HG02981 (cell line): ENCODE measurements around the gene TOM1L2.
"Not testable (repeated sequence)": the region's sequence is repeated elsewhere in the genome, so short reads cannot be mapped to it uniquely, and the experiment has no call there.

Experiments
- ATAC-seq: cut with Tn5 transposase; IDR thresholded peaks from one replicate; pipeline ENCODE4 v1.9.1; 2021; ENCODE audit warnings: mild to moderate bottlenecking, moderate library complexity; ENCODE audit not compliant: unreplicated experiment

Gene TOM1L2

GRCh38 chr17:17810895-17811248, 161.3 kb downstream of the TOM1L2 start:
- ATAC-seq, result no peak

GRCh38 chr17:17810084-17810894, 161.9 kb downstream of the TOM1L2 start:
- ATAC-seq, result no peak

GRCh38 chr17:17809531-17810083, 162.6 kb downstream of the TOM1L2 start:
- ATAC-seq, result no peak

GRCh38 chr17:17808706-17809432, 163.3 kb downstream of the TOM1L2 start:
- ATAC-seq, result no peak

DNA sequence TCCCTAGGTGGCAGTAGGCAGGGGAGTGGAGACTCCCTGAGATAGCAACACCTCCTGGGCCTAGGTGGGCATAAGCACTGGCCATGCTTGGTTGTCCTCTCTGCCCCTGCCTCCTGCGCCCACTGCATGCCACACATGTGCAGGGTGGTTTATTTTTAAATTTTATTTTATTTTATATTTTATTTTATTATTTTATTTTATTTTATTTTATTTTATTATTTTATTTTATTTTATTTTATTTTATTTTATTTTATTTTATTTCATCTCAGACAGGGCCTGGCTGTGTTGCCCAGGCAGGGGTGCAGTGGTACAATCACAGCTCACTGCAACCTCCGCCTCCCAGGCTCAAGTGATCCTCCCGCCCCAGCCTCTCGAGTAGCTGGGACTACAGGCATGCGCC, 164.0 kb downstream of the TOM1L2 start:
- ATAC-seq, result not testable (repeated sequence)

DNA sequence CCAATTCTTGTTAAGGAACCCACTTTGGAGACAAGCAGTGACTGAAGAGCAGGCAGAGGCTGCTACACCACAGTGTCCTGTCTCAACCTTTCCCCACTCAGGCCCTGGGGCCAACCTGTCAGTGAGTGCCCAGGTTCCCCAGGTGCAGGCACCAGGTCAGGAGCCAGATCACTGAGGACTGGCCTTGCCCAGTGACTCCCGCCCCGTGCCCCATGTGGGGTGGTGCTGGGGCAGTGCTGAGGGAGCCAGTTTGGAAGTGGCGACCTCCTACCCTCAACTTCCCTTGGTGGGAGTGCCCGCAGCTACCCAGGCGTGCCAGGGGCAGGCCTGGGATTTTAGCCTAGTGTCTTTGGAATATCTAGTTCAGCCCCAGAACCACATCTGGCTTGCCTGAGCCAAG, 164.8 kb downstream of the TOM1L2 start:
- ATAC-seq, result no peak

DNA sequence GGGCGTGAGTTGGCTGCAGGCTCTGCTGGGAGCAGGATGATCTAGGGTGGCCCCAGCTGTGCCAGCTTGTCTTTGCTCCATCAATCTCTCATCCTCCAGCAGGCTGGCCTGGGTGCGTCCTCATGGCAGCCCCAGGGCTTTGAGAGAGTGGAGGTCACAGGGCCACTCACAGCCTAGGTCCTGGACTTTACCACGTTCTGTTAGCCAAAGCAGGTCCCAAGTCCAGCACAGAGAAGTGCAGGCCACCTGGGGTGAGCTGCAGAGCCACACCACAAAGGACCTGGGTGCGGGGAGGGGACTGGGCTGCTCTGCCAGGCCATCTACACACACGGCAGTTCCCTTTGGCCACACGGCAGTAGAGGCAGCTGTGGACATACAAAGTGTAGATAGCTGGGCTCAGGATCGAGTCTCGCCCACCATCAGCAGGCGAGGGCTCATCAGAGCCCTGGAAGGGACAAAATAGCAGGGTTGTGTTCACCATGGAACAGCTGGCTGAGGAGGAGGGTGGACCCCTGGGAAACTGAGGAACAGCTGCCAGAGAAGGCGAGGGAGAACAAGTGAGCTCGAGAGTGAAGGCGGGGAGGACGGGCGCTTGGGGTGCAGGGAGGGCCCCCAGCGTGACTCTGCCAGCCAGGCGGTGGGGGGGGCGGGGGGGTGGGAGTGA, 165.5 kb downstream of the TOM1L2 start:
- ATAC-seq, result no peak

GRCh38 chr17:17806035-17806434, 166.2 kb downstream of the TOM1L2 start:
- no peak for ATAC-seq

DNA sequence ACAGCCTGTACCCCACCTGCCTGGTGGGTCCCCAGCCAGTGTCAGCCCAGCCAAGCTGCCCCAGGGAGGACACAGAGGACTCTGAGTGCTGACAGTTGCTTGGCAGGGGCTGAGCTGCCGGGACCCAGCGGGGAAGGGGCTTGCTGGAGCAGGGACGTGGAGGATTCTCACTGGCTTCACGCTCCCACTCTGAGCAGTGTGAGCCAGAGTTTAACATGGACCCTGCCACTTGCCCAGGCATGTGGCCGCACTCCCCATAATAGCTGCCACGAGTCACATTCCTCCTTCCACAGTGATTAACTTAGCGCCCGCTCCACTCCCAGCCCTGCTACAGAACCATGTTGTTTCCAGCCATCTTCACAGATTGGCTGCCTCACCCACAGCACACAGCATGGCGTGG, 166.6 kb downstream of the TOM1L2 start:
- no peak for ATAC-seq

- no peak for ATAC-seq
These were observed 168.2 kb downstream of the TOM1L2 start for GRCh38 chr17:17804007-17804406.

DNA sequence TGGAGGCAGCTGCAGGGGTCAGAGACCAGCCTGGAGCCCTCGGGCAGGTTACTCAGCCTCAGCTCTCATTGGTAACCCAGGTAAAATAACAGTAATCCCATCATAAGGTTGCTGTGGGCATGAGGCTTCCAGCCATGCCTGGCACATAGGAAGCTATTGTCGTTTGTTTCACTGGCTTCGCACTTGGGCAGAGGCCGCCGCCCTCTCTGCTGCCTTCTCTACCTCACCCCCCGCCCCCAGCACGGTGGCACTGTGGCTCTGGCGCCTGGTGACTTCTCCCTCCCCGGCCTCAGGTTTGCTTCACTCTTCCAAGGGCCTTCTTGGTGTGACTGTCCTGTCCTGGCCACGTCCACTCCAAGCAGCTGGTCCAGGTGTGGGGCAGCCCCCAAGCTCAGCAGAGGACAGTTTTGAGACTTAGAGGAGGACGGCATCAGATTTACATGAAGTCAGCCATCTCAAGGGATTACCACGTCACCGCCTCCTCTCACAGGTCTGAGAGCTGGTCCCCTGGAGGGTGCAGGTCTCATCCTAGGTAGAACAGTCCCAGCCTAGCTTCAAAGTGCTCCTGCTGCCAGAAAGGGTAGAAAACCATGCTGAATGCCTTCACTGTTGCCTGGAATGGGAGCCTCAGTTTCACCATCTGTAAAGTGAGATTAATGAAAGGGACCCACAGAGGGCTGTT, 170.3 kb downstream of the TOM1L2 start:
- ATAC-seq, result no peak

DNA sequence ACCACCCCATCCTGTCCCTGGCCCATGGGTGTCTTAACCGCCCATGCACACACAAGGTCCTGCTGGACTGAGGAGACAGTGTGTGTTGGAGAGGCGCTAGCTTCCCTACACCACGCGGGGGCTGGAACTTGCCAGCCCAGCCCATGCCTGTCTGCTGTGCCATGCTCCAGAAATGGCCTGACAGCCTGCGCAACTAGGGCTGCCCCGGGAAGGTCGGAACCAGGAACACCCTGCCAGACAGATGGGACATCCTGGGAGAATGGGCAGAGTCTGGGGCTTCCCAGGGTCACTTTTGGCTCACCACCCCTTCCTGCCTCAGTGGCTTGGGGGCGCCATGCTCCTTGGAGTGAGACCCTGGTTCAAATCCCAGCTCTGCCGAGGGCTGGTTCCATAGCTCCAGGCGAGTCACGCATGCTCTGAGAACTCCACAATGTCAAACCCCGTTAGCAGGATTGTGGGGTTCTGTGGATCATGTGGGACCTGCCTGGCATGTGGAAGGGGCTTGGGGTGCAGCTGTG, 171.6 kb downstream of the TOM1L2 start:
- ATAC-seq, result no peak

- no peak for ATAC-seq
These were observed 173.5 kb downstream of the TOM1L2 start for GRCh38 chr17:17798573-17799255.

DNA sequence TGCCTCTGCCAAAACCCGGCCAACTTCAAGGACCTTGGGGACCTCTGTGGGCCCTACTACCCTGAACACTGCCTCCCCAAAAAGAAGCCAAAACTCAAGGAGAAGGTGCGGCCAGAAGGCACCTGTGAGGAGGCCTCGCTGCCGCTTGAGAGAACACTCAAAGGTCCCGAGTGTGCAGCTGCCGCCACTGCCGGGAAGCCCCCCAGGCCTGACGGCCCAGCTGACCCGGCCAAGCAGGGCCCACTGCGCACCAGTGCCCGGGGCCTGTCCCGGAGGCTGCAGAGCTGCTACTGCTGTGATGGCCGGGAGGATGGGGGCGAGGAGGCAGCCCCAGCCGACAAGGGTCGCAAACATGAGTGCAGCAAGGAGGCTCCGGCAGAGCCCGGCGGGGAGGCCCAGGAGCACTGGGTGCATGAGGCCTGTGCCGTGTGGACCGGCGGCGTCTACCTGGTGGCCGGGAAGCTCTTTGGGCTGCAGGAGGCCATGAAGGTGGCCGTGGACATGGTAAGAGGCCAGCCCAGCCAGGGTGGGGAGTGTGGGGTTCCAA, 174.1 kb downstream of the TOM1L2 start:
- no peak for ATAC-seq

DNA sequence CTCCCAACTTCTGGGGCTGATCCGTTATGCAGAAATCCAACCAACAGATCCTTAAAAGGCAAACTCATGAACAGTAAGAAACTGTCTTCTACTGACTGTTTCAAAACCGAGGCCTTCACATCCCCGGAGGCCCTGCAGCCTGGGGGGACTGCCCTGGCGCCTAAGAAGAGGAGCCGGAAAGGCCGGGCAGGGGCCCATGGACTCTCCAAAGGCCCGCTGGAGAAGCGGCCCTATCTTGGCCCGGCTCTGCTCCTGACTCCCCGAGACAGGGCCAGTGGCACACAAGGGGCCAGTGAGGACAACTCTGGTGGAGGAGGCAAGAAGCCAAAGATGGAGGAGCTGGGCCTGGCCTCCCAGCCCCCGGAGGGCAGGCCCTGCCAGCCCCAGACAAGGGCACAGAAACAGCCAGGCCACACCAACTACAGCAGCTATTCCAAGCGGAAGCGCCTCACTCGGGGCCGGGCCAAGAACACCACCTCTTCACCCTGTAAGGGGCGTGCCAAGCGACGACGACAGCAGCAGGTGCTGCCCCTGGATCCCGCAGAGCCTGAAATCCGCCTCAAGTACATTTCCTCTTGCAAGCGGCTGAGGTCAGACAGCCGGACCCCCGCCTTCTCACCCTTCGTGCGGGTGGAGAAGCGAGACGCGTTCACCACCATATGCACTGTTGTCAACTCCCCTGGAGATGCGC, 174.9 kb downstream of the TOM1L2 start:
- ATAC-seq, result no peak

DNA sequence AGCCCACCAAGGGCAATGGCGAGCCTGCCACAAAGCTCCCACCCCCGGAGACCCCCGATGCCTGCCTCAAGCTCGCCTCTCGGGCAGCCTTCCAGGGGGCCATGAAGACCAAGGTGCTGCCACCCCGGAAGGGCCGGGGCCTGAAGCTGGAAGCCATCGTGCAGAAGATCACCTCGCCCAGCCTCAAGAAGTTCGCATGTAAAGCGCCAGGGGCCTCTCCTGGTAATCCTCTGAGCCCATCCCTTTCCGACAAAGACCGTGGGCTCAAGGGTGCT, 175.5 kb downstream of the TOM1L2 start:
- ATAC-seq, result no peak

- ATAC-seq, result no peak
These were observed 176.0 kb downstream of the TOM1L2 start for GRCh38 chr17:17795946-17796786.

- ATAC-seq, result no peak
These were observed 176.9 kb downstream of the TOM1L2 start for GRCh38 chr17:17795296-17795695.

DNA sequence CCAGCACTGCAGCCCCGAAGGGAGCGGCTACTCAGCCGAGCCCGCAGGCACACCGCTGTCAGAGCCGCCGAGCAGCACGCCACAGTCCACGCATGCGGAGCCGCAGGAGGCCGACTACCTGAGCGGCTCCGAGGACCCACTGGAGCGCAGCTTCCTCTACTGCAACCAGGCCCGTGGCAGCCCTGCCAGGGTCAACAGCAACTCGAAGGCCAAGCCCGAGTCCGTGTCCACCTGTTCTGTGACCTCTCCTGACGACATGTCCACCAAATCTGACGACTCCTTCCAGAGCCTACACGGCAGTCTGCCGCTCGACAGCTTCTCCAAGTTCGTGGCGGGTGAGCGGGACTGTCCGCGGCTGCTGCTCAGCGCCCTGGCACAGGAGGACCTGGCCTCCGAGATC, 177.8 kb downstream of the TOM1L2 start:
- ATAC-seq, result no peak
